HL-60 (cell line): ENCODE results near the gene PODNL1.
A peak's percentile ranks its signal among the peaks of the same experiment; 100 is the strongest.

Experiments used
- DNase-seq, 2 experiments: peaks; one replicate each; pipeline ENCODE4 v3.0.0-alpha.2; 2010 to 2020; ENCODE audit warnings: low read depth in 1 of 2, low spot score in 1 of 2
- H3K27ac ChIP-seq: fragments of 250-450 bp; sonication (Bioruptor Pico); replicated peaks from 2 replicates; pipeline ENCODE4 v1.5.1; 2020; ENCODE audit warnings: mild to moderate bottlenecking, moderate library complexity
- H3K27me3 ChIP-seq: fragments of 250-450 bp; sonication (Bioruptor Pico); 2 replicates; pipeline ENCODE4 v1.5.1; 2021; ENCODE audit warnings: mild to moderate bottlenecking, moderate library complexity; ENCODE audit not compliant: insufficient read depth, poor library complexity, severe bottlenecking
- H3K4me3 ChIP-seq: replicated peaks from 2 replicates; pipeline ENCODE4 v1.5.1; 2011; ENCODE audit warnings: mild to moderate bottlenecking, control low read depth, low read length; ENCODE audit not compliant: insufficient read depth
- GABPA ChIP-seq: IDR thresholded peaks from 2 replicates; pipeline ENCODE4 v1.6.1; 2012; ENCODE audit warnings: low read depth
- POLR2AphosphoS5 ChIP-seq: IDR thresholded peaks from 2 replicates; pipeline ENCODE4 v1.6.1; 2012; ENCODE audit warnings: low read depth
- REST ChIP-seq: IDR thresholded peaks from 2 replicates; pipeline ENCODE4 v1.6.1; 2012; ENCODE audit warnings: low read depth; ENCODE audit not compliant: insufficient replicate concordance
- SPI1 ChIP-seq: IDR thresholded peaks from 2 replicates; pipeline ENCODE4 v1.6.1; 2012; ENCODE audit warnings: low read depth, mild to moderate bottlenecking, borderline replicate concordance
- TF ChIP-seq, protein P1 (sequence below): IDR thresholded peaks from one replicate; pipeline ENCODE4 v1.5.1; 2011; ENCODE audit warnings: low read length, control low read depth, inconsistent platforms; ENCODE audit not compliant: insufficient read depth

The PODNL1 gene

DNA sequence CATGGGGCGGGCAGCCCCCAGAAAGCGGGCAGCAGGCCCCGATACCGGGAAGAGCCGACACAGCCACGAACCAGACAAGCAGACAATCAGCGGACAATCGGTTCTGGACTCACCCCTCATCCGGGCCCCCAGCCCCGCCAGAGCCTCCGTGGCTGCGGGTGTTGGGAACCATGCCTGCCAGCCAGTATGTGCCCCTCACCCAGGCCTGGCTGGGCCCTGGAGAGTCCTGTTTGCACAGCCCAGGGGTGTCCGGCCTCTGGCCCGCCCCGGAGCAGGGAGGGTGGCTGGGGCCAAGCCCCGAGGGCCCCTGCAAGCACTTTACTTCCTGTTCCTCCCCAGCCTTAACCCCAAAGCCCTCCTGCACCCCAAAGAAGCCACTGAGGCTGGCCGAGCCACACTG is 7.8 kb downstream of the PODNL1 start:
- no peak for TF ChIP-seq POLR2AphosphoS5
- TF ChIP-seq, protein P1, sequence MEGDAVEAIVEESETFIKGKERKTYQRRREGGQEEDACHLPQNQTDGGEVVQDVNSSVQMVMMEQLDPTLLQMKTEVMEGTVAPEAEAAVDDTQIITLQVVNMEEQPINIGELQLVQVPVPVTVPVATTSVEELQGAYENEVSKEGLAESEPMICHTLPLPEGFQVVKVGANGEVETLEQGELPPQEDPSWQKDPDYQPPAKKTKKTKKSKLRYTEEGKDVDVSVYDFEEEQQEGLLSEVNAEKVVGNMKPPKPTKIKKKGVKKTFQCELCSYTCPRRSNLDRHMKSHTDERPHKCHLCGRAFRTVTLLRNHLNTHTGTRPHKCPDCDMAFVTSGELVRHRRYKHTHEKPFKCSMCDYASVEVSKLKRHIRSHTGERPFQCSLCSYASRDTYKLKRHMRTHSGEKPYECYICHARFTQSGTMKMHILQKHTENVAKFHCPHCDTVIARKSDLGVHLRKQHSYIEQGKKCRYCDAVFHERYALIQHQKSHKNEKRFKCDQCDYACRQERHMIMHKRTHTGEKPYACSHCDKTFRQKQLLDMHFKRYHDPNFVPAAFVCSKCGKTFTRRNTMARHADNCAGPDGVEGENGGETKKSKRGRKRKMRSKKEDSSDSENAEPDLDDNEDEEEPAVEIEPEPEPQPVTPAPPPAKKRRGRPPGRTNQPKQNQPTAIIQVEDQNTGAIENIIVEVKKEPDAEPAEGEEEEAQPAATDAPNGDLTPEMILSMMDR = no peak
- no peak for TF ChIP-seq GABPA
- TF ChIP-seq SPI1 = no peak
- no peak for DNase-seq
- H3K4me3 ChIP-seq = no peak overlapping the region
- no peak overlapping the region for H3K27ac ChIP-seq
- no peaks in the 10 kb centered on the region for H3K27me3 ChIP-seq

GRCh38 chr19:13929956-13930355 is 8.3 kb downstream of the PODNL1 start:
- H3K4me3 ChIP-seq = no peak overlapping the region
- DNase-seq = no peak
- H3K27ac ChIP-seq = no peak overlapping the region
- H3K27me3 ChIP-seq = no peaks in the 10 kb centered on the region
- TF ChIP-seq SPI1 (no peak), POLR2AphosphoS5 (no peak), REST (no peak), GABPA (no peak)
- TF ChIP-seq, protein P1 = no peak

- Histone ChIP-seq H3K27ac (no peak overlapping the region), H3K27me3 (no peaks in the 10 kb centered on the region), H3K4me3 (no peak overlapping the region)
- no peak for TF ChIP-seq REST
- TF ChIP-seq POLR2AphosphoS5 = no peak
- no peak for TF ChIP-seq GABPA
- TF ChIP-seq, protein P1 = no peak
- TF ChIP-seq SPI1 = no peak
- no peak for DNase-seq
Measured at GRCh38 chr19:13929340-13929739, 8.9 kb downstream of the PODNL1 start.

DNA sequence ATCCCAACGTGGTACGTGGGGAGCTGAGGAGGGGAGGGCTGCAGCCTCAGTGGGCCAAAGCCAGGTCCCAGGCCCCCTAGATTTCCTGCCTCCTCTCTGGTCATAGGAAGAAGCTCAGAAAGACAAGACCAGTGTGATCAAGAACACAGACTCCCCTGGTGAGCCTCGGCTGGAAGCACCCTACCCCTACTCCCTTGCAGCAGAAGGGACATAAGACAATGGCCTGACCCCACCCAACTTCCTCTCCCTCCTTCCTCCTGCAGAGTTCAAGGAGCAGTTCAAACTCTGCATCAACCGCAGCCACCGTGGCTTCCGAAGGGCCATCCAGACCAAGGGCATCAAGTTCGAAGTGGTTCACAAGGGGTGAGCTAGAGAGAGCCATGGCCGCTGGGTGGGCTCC is 11.5 kb downstream of the PODNL1 start:
- Histone ChIP-seq H3K4me3 (no peak overlapping the region), H3K27ac (no peak overlapping the region), H3K27me3 (no peaks in the 10 kb centered on the region)
- peak in 1 of 2 experiments; percentile 14 for DNase-seq
- TF ChIP-seq POLR2AphosphoS5 (no peak), SPI1 (no peak), REST (no peak), GABPA (no peak)
- TF ChIP-seq, protein P1 = no peak
